ENCODE data around the gene BPIFB6.

- TF ChIP-seq, protein P1, sequence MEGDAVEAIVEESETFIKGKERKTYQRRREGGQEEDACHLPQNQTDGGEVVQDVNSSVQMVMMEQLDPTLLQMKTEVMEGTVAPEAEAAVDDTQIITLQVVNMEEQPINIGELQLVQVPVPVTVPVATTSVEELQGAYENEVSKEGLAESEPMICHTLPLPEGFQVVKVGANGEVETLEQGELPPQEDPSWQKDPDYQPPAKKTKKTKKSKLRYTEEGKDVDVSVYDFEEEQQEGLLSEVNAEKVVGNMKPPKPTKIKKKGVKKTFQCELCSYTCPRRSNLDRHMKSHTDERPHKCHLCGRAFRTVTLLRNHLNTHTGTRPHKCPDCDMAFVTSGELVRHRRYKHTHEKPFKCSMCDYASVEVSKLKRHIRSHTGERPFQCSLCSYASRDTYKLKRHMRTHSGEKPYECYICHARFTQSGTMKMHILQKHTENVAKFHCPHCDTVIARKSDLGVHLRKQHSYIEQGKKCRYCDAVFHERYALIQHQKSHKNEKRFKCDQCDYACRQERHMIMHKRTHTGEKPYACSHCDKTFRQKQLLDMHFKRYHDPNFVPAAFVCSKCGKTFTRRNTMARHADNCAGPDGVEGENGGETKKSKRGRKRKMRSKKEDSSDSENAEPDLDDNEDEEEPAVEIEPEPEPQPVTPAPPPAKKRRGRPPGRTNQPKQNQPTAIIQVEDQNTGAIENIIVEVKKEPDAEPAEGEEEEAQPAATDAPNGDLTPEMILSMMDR (IDR thresholded peaks at IDR 0.05) = no peak
- no peak for TF ChIP-seq POLR2A (IDR thresholded peaks at IDR 0.05)
- no peak for TF ChIP-seq POLR2AphosphoS5 (IDR thresholded peaks at IDR 0.05)
Measured at GRCh38 chr20:33062105-33062824, 30.8 kb downstream of the BPIFB6 start.

All from breast epithelium (tissue), 3 donors.